Neutrophil (primary cell): ENCODE measurements around the gene ZBTB14.
A peak's percentile ranks its signal among the peaks of the same experiment; 100 is the strongest.

Experiments used
- H3K27ac ChIP-seq: fragments of 200-600 bp; sonication (generic); 2 replicates; pipeline ENCODE4 v1.5.1; 2016; ENCODE audit warnings: mild to moderate bottlenecking, moderate library complexity
- H3K27me3 ChIP-seq: fragments of 200-600 bp; sonication (generic); 2 replicates; pipeline ENCODE4 v1.6.0; 2016; ENCODE audit warnings: mild to moderate bottlenecking
- H3K36me3 ChIP-seq: fragments of 200-600 bp; sonication (generic); 2 replicates; pipeline ENCODE4 v1.5.1; 2017
- H3K4me1 ChIP-seq, 2 experiments: fragments of 200-600 bp in 1 of 2; sonication (generic) in 1 of 2; 1 replicate in 1 of 2; 2 replicates in 1 of 2; pipeline versions ENCODE4 v1.5.1 to v1.6.1; 2013 to 2016; ENCODE audit warnings: low read depth in 1 of 2, low read length in 1 of 2, mild to moderate bottlenecking in 1 of 2, moderate library complexity in 1 of 2; ENCODE audit not compliant: control insufficient read depth in 1 of 2, insufficient read depth in 1 of 2
- H3K4me3 ChIP-seq, 2 experiments: fragments of 200-600 bp in 1 of 2; sonication (generic) in 1 of 2; 1 replicate in 1 of 2; 2 replicates in 1 of 2; pipeline ENCODE4 v1.5.1; 2013 to 2016; ENCODE audit warnings: low read depth in 1 of 2, low read length in 1 of 2, mild to moderate bottlenecking in 1 of 2, moderate library complexity in 1 of 2
- H3K9me3 ChIP-seq: fragments of 200-600 bp; sonication (generic); 2 replicates; pipeline ENCODE4 v1.5.1; 2016
- CTCF ChIP-seq: fragments of 200-600 bp; sonication (generic); IDR thresholded peaks from 2 replicates; pipeline ENCODE4 v1.5.1; 2016; ENCODE audit warnings: antibody characterized with exemption

Gene ZBTB14

GRCh38 chr18:5296706-5297320 is 1.3 kb upstream of the ZBTB14 start:
- TF ChIP-seq CTCF: no peak
- Histone ChIP-seq H3K36me3 (peaks cover under 1% of the 10 kb centered on the region), H3K4me1 (peaks cover 21 to 25% of the 10 kb centered on the region in 2 experiments), H3K9me3 (no peaks in the 10 kb centered on the region), H3K27ac (peak overlapping the region; percentile 93), H3K27me3 (peaks cover 15% of the 10 kb centered on the region), H3K4me3 (peak overlapping the region; percentile 90 to 95)

DNA sequence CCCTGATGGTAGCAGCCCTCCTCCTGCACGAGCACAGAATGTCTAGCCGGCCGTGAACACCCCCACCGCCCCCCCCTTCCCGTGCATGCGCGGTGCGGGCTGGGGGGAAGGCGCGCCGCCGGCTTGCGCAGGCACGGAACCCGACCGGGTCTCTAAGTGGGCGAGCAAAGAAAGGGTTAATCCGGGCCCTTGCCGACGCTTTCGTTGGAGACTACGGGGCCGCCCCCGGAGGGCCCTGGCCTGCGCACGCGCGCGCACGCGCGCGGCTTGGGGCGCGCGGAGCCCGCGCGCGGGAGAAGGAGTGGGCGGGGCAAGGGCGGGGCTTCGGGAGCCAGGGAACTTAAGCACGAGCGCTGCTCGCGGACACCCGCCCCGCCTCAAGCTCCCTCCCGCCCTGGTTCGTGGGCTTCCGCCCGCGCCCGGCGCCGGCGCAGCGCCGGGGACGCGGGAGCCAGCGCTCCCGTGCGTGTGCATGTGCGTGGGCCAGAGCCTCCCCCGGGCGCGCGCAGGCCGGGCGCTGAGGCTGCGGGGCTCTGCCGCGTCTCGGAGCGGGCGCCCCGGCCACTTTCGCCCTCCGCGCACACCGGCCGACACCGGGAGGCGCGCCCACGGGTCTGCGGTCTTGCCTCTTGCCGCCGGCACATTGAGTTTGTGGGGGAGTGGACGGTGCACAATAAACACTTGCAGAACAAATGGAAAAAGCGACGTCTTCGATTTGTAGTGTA is 617 bp upstream of the ZBTB14 start:
- peaks cover 21 to 25% of the 10 kb centered on the region in 2 experiments for H3K4me1 ChIP-seq
- peak overlapping the region; percentile 90 to 95 for H3K4me3 ChIP-seq
- TF ChIP-seq CTCF: no peak

GRCh38 chr18:5294457-5295230 is 882 bp downstream of the ZBTB14 start:
- H3K9me3 ChIP-seq: no peaks in the 10 kb centered on the region
- H3K4me1 ChIP-seq: peaks cover 21 to 25% of the 10 kb centered on the region in 2 experiments
- no peak for TF ChIP-seq CTCF
- H3K36me3 ChIP-seq: peaks cover 14% of the 10 kb centered on the region
- H3K4me3 ChIP-seq: peak overlapping the region; percentile 78 to 90
- H3K27ac ChIP-seq: peak overlapping the region; percentile 93
- H3K27me3 ChIP-seq: no peaks in the 10 kb centered on the region

More for the DNA sequence above, 617 bp upstream of the ZBTB14 start:
- Histone ChIP-seq H3K36me3 (peaks cover 7% of the 10 kb centered on the region), H3K27ac (peak overlapping the region; percentile 93), H3K27me3 (peaks cover 9% of the 10 kb centered on the region), H3K9me3 (no peaks in the 10 kb centered on the region)

DNA sequence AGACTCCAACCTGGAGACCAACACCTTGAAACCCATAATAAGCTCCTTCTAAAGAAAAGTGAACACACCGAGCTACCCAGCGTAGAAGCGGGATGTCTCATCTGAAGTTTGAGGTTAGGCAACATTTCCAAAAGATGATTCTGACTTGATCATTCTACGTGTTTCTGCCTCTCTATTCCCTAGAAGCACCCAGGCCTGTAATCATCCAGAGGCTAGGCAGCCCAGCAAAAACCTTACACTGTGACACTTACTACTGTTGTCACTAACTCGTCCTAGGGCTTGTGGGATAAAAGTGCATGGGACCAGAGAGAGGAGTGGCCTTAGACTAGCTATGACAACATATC is 1.4 kb downstream of the ZBTB14 start:
- Histone ChIP-seq H3K27me3 (no peaks in the 10 kb centered on the region), H3K4me3 (peak overlapping the region; percentile 78 to 90), H3K4me1 (peaks cover 21 to 25% of the 10 kb centered on the region in 2 experiments), H3K27ac (peak overlapping the region; percentile 93), H3K9me3 (no peaks in the 10 kb centered on the region), H3K36me3 (peaks cover 14% of the 10 kb centered on the region)
- no peak for TF ChIP-seq CTCF

- Histone ChIP-seq H3K4me1 (peaks cover 2% of the 10 kb centered on the region in 2 experiments), H3K36me3 (peaks cover 14% of the 10 kb centered on the region), H3K9me3 (no peaks in the 10 kb centered on the region), H3K27ac (no peak overlapping the region), H3K27me3 (no peaks in the 10 kb centered on the region), H3K4me3 (no peak overlapping the region)
- no peak for TF ChIP-seq CTCF
Measured at GRCh38 chr18:5288517-5288935, 7.0 kb downstream of the ZBTB14 start.
